NOMO-1 treated with dmso at 0.1 percent for 144 hours (cell line): Measurements from ENCODE around the gene NXPH2.

Experiments
- DNase-seq: peaks from one replicate; lab custom pipeline; 2025; ENCODE audit not compliant: unreplicated experiment; lab: John Stamatoyannopoulos, UW

NXPH2 gene

GRCh38 chr2:138640921-138641676 is 139.1 kb downstream of the NXPH2 start:
- no peak for DNase-seq

- DNase-seq, result no peak
These were observed 142.5 kb downstream of the NXPH2 start for GRCh38 chr2:138637686-138638085.

GRCh38 chr2:138637061-138637460 is 143.1 kb downstream of the NXPH2 start:
- no peak for DNase-seq

GRCh38 chr2:138633049-138633448 is 147.1 kb downstream of the NXPH2 start:
- no peak for DNase-seq

- DNase-seq, result no peak
These were observed 148.0 kb downstream of the NXPH2 start for GRCh38 chr2:138632066-138632620.

- no peak for DNase-seq
These were observed 150.0 kb downstream of the NXPH2 start for GRCh38 chr2:138630164-138630563.

GRCh38 chr2:138626148-138626547 is 154.0 kb downstream of the NXPH2 start:
- no peak for DNase-seq

GRCh38 chr2:138622613-138623012 is 157.6 kb downstream of the NXPH2 start:
- peak; percentile 37 for DNase-seq

GRCh38 chr2:138621139-138621538 is 159.1 kb downstream of the NXPH2 start:
- no peak for DNase-seq

GRCh38 chr2:138620431-138620830 is 159.8 kb downstream of the NXPH2 start:
- no peak for DNase-seq
